AG09319 (cell line): ENCODE results near the gene RHOH.
A peak's percentile ranks its signal among the peaks of the same experiment; 100 is the strongest.
"Not testable (repeated sequence)": the region's sequence is repeated elsewhere in the genome, so short reads cannot be mapped to it uniquely, and the experiment has no call there.

Experiments used
- DNase-seq: peaks from one replicate; pipeline ENCODE4 v3.0.0-alpha.2; 2010; ENCODE audit warnings: low read depth; ENCODE audit errors: extremely low read depth
- CTCF ChIP-seq: IDR thresholded peaks from 2 replicates; pipeline ENCODE4 v1.5.1; 2011; ENCODE audit warnings: low read depth, mild to moderate bottlenecking, inconsistent platforms, low read length, moderate library complexity

Gene RHOH

GRCh38 chr4:40280586-40280985, 83.8 kb downstream of the RHOH start:
- TF ChIP-seq CTCF: no peak
- no peak for DNase-seq

- no peak for TF ChIP-seq CTCF
- no peak for DNase-seq
Observed at GRCh38 chr4:40281099-40281498, 84.3 kb downstream of the RHOH start.

GRCh38 chr4:40281913-40282312, 85.1 kb downstream of the RHOH start:
- no peak for TF ChIP-seq CTCF
- DNase-seq: no peak

- not testable (repeated sequence) for DNase-seq
Observed at GRCh38 chr4:40282857-40283256, 86.0 kb downstream of the RHOH start.

- DNase-seq: no peak
- TF ChIP-seq CTCF: no peak
Observed at GRCh38 chr4:40283413-40283812, 86.6 kb downstream of the RHOH start.

- TF ChIP-seq CTCF: no peak
Observed at GRCh38 chr4:40283968-40284367, 87.1 kb downstream of the RHOH start.

GRCh38 chr4:40285692-40286091, 88.9 kb downstream of the RHOH start:
- no peak for TF ChIP-seq CTCF
- DNase-seq: no peak

More at GRCh38 chr4:40283968-40284367, 87.1 kb downstream of the RHOH start:
- DNase-seq: peak; percentile 19

- no peak for DNase-seq
- no peak for TF ChIP-seq CTCF
Observed at GRCh38 chr4:40288566-40288965, 91.7 kb downstream of the RHOH start.
